HCT116 (cell line): ENCODE data around the gene PTGER4. TPM values are rescaled to one million over a fixed set of nuclear protein-coding genes. Genes with fewer than 3 reads are reported as not detected.

Experiments used
- ATAC-seq: fragments of 200-7000 bp; cut with Tn5 transposase; 2 replicates; pipeline ENCODE4 v1.9.1; 2020; ENCODE audit warnings: mild to moderate bottlenecking, moderate library complexity
- BruUV-seq: library from RNA; stranded (reverse); fragments of 400-500 nt; replicated peaks from 2 replicates; lab custom pipeline; 2021; lab: Mats Ljungman, UMichigan
- CTCF ChIA-PET: fragments of 300-600 bp; sonication (Branson Sonifier 250); formaldehyde crosslinking; loops from one replicate; lab custom pipeline; 2021; ENCODE audit warnings: antibody characterized with exemption; lab: Charles Lee
- POLR2A ChIA-PET: fragments of 300-600, 350-600 bp; sonication (Branson Sonifier 250); formaldehyde crosslinking; loops from one replicate; lab custom pipeline; 2021; ENCODE audit warnings: antibody characterized with exemption; lab: Charles Lee
- RAD21 ChIA-PET, 2 experiments: fragments of 300-600 bp; sonication (Branson Sonifier 250); formaldehyde crosslinking; loops; one replicate each; lab custom pipeline; 2023; ENCODE audit warnings: low total read pairs in 2 of 2; ENCODE audit not compliant: uncharacterized antibody in 2 of 2, unreplicated experiment in 2 of 2, low non-redundant PET in 1 of 2; lab: Charles Lee
- DNase-seq: peaks from one replicate; pipeline ENCODE4 v3.0.0-alpha.2; 2010; ENCODE audit warnings: low read depth, low spot score
- H2AFZ ChIP-seq: fragments of 200-600 bp; shearing (Covaris generic), sonication (generic); 2 replicates; pipeline ENCODE4 v1.6.1; 2017; ENCODE audit warnings: low read depth, mixed run types, mixed read lengths, antibody characterized with exemption, low read length; ENCODE audit not compliant: poor library complexity, severe bottlenecking
- H3K27ac ChIP-seq: 2 replicates; pipeline ENCODE4 v1.5.1; 2012; ENCODE audit warnings: low read depth, low read length
- H3K27me3 ChIP-seq: fragments of 200-600 bp; sonication (generic); 2 replicates; pipeline ENCODE4 v1.6.1; 2016; ENCODE audit warnings: mixed run types, low read length, mixed read lengths; ENCODE audit not compliant: insufficient read depth
- H3K36me3 ChIP-seq, 2 experiments: fragments of 200-500 bp in 1 of 2; fragments of 200-600 bp in 1 of 2; sonication (Bioruptor generic) in 1 of 2; sonication (generic) in 1 of 2; 2 replicates each; pipeline versions ENCODE4 v1.5.1 to v1.6.1; 2014 to 2016; ENCODE audit warnings: low read length in 2 of 2, inconsistent platforms in 1 of 2, mixed read lengths in 1 of 2, mixed run types in 1 of 2; ENCODE audit not compliant: insufficient read depth in 2 of 2, control insufficient read depth in 1 of 2
- H3K4me1 ChIP-seq, 2 experiments: fragments of 200-600 bp in 1 of 2; sonication (generic) in 1 of 2; 2 replicates each; pipeline versions ENCODE4 v1.5.1 to v1.6.1; 2012 to 2017; ENCODE audit warnings: low read length in 2 of 2, inconsistent platforms in 1 of 2, mild to moderate bottlenecking in 1 of 2, mixed read lengths in 1 of 2, mixed run types in 1 of 2, moderate library complexity in 1 of 2; ENCODE audit not compliant: insufficient read depth in 2 of 2, control insufficient read depth in 1 of 2
- H3K4me2 ChIP-seq: fragments of 200-600 bp; sonication (generic); 2 replicates; pipeline ENCODE4 v1.6.1; 2017; ENCODE audit warnings: mixed run types, low read length, mixed read lengths
- H3K4me3 ChIP-seq, 2 experiments: fragments of 200-600 bp in 1 of 2; sonication (generic) in 1 of 2; replicated peaks in 1 of 2; 2 replicates each; pipeline ENCODE4 v1.5.1; 2011 to 2016; ENCODE audit warnings: low read length in 2 of 2, control low read depth in 1 of 2, low read depth in 1 of 2, mild to moderate bottlenecking in 1 of 2, mixed read lengths in 1 of 2, mixed run types in 1 of 2
- H3K79me2 ChIP-seq: fragments of 200-600 bp; sonication (generic); 2 replicates; pipeline ENCODE4 v1.6.1; 2017; ENCODE audit warnings: mild to moderate bottlenecking, mixed run types, low read length, moderate library complexity, mixed read lengths; ENCODE audit not compliant: insufficient read depth
- H3K9ac ChIP-seq: fragments of 200-600 bp; sonication (generic); 2 replicates; pipeline ENCODE4 v1.6.1; 2016; ENCODE audit warnings: low read length, mixed read lengths
- H3K9me2 ChIP-seq: fragments of 200-600 bp; sonication (generic), shearing (Covaris generic); 2 replicates; pipeline ENCODE4 v1.6.1; 2017; ENCODE audit warnings: mixed run types, mild to moderate bottlenecking, moderate library complexity; ENCODE audit not compliant: insufficient read depth
- H3K9me3 ChIP-seq, 2 experiments: fragments of 200-500 bp in 1 of 2; fragments of 200-600 bp in 1 of 2; sonication (Bioruptor generic) in 1 of 2; sonication (generic) in 1 of 2; 2 replicates each; pipeline ENCODE4 v1.6.1; 2014 to 2017; ENCODE audit warnings: low read length in 2 of 2, mixed read lengths in 2 of 2, inconsistent platforms in 1 of 2, low read depth in 1 of 2, mild to moderate bottlenecking in 1 of 2, mixed run types in 1 of 2, moderate library complexity in 1 of 2; ENCODE audit not compliant: control insufficient read depth in 1 of 2, insufficient read depth in 1 of 2
- H4K20me1 ChIP-seq: fragments of 200-600 bp; sonication (generic), shearing (Covaris generic); 2 replicates; pipeline ENCODE4 v1.6.1; 2017; ENCODE audit warnings: mixed run types, mild to moderate bottlenecking, moderate library complexity; ENCODE audit not compliant: insufficient read depth
- CBX3 ChIP-seq: IDR thresholded peaks from 2 replicates; pipeline ENCODE4 v1.6.1; 2012; ENCODE audit warnings: low read depth
- CEBPB ChIP-seq: IDR thresholded peaks from 2 replicates; pipeline ENCODE4 v1.6.1; 2012; ENCODE audit warnings: low read depth
- EGR1 ChIP-seq: IDR thresholded peaks from 2 replicates; pipeline ENCODE4 v1.6.1; 2012; ENCODE audit warnings: low read depth
- EZH2 ChIP-seq: fragments of 200-600 bp; sonication (generic); IDR thresholded peaks from 2 replicates; pipeline ENCODE4 v1.6.1; 2017; ENCODE audit warnings: antibody characterized with exemption, mixed run types
- EZH2phosphoT487 ChIP-seq: fragments of 200-600 bp; IDR thresholded peaks from 2 replicates; pipeline ENCODE4 v1.6.1; 2018; ENCODE audit warnings: antibody characterized with exemption, borderline replicate concordance
- FOSL1 ChIP-seq: IDR thresholded peaks from 2 replicates; pipeline ENCODE4 v1.6.1; 2012; ENCODE audit warnings: low read depth
- POLR2AphosphoS5 ChIP-seq: IDR thresholded peaks from 2 replicates; pipeline ENCODE4 v1.6.1; 2011; ENCODE audit warnings: mild to moderate bottlenecking, low read depth, low read length, moderate library complexity
- SIN3A ChIP-seq: IDR thresholded peaks from 2 replicates; pipeline ENCODE4 v1.6.1; 2012; ENCODE audit warnings: low read depth
- SRF ChIP-seq: IDR thresholded peaks from 2 replicates; pipeline ENCODE4 v1.6.1; 2012; ENCODE audit warnings: low read depth
- TCF7L2 ChIP-seq: IDR thresholded peaks from 2 replicates; pipeline ENCODE4 v1.7.0; 2011; ENCODE audit warnings: borderline replicate concordance, inconsistent platforms; ENCODE audit not compliant: insufficient read depth, insufficient read length; ENCODE audit errors: extremely low read depth
- ZFX ChIP-seq: fragments of 450-650 bp; IDR thresholded peaks from 2 replicates; pipeline ENCODE4 v1.6.1; 2017
- intact Hi-C: fragments of 100-400 bp; cut with micrococcal nuclease; formaldehyde crosslinking; loops from 2 replicates; pipeline ENCODE4 v1.10.0; 2022
- total RNA-seq: library from RNA; stranded (reverse); gene quantifications from one replicate; pipeline ENCODE4 v1.2.1, GENCODE V29; 2021; ENCODE audit not compliant: unreplicated experiment
- TF ChIP-seq, protein P1 (sequence below): IDR thresholded peaks from 2 replicates; pipeline ENCODE4 v1.6.1; 2012
- TF ChIP-seq, protein P2 (sequence below): IDR thresholded peaks from 2 replicates; pipeline ENCODE4 v1.6.1; 2012; ENCODE audit warnings: low read depth
- TF ChIP-seq, protein P3 (sequence below), 3 experiments: fragments of 200-600 bp in 1 of 3; sonication (generic) in 1 of 3; IDR thresholded peaks in 2 of 3; conservative IDR thresholded peaks in 1 of 3; 2 replicates each; pipeline ENCODE4 v1.5.1; 2012 to 2017; ENCODE audit warnings: low read depth in 2 of 3, low read length in 2 of 3, antibody characterized with exemption in 1 of 3, borderline replicate concordance in 1 of 3, control low read depth in 1 of 3, mild to moderate bottlenecking in 1 of 3, mixed read lengths in 1 of 3, mixed run types in 1 of 3, moderate library complexity in 1 of 3; ENCODE audit not compliant: insufficient read depth in 1 of 3

The PTGER4 gene
- total RNA-seq, 1 experiment from 2014 or later, result 3.0 TPM

DNA sequence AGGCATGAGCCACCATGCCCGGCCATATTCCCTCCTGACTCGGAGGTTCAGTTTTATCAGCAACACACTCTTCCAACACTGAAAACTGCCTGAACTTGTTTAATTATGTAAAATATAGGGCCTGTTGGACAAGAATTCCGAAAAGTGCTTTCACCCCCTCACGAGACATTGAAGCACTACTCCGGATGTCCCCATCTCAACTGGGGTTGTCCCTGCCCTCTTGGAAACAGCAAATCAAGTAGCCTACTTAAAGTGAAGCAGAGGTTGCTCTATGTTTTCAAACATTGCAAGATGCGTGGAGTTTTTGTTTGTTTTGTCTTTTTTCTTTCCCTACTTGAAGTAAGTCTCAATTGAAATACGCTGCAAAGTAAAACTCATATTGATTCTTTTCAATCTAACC lies 7.6 kb downstream of the PTGER4 start:
- TF ChIP-seq EZH2phosphoT487 (no peak), ZFX (no peak), EZH2 (no peak), EGR1 (no peak), FOSL1 (no peak), SIN3A (no peak), POLR2AphosphoS5 (no peak), SRF (no peak), TCF7L2 (no peak), CEBPB (no peak), CBX3 (no peak)
- TF ChIP-seq, protein P1, sequence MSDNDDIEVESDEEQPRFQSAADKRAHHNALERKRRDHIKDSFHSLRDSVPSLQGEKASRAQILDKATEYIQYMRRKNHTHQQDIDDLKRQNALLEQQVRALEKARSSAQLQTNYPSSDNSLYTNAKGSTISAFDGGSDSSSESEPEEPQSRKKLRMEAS, result no peak
- TF ChIP-seq, protein P2, sequence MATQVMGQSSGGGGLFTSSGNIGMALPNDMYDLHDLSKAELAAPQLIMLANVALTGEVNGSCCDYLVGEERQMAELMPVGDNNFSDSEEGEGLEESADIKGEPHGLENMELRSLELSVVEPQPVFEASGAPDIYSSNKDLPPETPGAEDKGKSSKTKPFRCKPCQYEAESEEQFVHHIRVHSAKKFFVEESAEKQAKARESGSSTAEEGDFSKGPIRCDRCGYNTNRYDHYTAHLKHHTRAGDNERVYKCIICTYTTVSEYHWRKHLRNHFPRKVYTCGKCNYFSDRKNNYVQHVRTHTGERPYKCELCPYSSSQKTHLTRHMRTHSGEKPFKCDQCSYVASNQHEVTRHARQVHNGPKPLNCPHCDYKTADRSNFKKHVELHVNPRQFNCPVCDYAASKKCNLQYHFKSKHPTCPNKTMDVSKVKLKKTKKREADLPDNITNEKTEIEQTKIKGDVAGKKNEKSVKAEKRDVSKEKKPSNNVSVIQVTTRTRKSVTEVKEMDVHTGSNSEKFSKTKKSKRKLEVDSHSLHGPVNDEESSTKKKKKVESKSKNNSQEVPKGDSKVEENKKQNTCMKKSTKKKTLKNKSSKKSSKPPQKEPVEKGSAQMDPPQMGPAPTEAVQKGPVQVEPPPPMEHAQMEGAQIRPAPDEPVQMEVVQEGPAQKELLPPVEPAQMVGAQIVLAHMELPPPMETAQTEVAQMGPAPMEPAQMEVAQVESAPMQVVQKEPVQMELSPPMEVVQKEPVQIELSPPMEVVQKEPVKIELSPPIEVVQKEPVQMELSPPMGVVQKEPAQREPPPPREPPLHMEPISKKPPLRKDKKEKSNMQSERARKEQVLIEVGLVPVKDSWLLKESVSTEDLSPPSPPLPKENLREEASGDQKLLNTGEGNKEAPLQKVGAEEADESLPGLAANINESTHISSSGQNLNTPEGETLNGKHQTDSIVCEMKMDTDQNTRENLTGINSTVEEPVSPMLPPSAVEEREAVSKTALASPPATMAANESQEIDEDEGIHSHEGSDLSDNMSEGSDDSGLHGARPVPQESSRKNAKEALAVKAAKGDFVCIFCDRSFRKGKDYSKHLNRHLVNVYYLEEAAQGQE, result no peak
- TF ChIP-seq, protein P3, sequence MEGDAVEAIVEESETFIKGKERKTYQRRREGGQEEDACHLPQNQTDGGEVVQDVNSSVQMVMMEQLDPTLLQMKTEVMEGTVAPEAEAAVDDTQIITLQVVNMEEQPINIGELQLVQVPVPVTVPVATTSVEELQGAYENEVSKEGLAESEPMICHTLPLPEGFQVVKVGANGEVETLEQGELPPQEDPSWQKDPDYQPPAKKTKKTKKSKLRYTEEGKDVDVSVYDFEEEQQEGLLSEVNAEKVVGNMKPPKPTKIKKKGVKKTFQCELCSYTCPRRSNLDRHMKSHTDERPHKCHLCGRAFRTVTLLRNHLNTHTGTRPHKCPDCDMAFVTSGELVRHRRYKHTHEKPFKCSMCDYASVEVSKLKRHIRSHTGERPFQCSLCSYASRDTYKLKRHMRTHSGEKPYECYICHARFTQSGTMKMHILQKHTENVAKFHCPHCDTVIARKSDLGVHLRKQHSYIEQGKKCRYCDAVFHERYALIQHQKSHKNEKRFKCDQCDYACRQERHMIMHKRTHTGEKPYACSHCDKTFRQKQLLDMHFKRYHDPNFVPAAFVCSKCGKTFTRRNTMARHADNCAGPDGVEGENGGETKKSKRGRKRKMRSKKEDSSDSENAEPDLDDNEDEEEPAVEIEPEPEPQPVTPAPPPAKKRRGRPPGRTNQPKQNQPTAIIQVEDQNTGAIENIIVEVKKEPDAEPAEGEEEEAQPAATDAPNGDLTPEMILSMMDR (IDR thresholded peaks at IDR 0.05 in 2 of 3, conservative IDR thresholded peaks at IDR 0.05 in 1 of 3; ENCODE audit: borderline replicate concordance in 1 of 3, insufficient read depth in 1 of 3, low read depth in 2 of 3, low read length in 2 of 3), result no peak
- POLR2A ChIA-PET, result no interaction called here
- Histone ChIP-seq H3K36me3 (no peaks in the 10 kb centered on the region), H4K20me1 (no peaks in the 10 kb centered on the region), H3K9me2 (no peaks in the 10 kb centered on the region), H3K27me3 (no peaks in the 10 kb centered on the region), H3K9me3 (no peaks in the 10 kb centered on the region), H3K4me1 (peaks cover 15 to 27% of the 10 kb centered on the region in 2 experiments; a peak in 3 of 4 replicates), H3K4me3 (no peak overlapping the region), H3K27ac (no peak overlapping the region), H3K9ac (no peak overlapping the region), H2AFZ (no peak overlapping the region), H3K79me2 (no peaks in the 10 kb centered on the region), H3K4me2 (no peak overlapping the region)
- no peak for ATAC-seq
- CTCF ChIA-PET, result no interaction called here
- RAD21 ChIA-PET, result no interaction called here
- no TSS peak for BruUV-seq
- no peak for DNase-seq
- intact Hi-C loops, result loop anchor here (2.0 to 5.0 kb wide), 4 partner anchors 180 to 1095 kb away; no protein-coding TSS in a partner anchor
